GM10266 (cell line): ENCODE measurements around the gene ARPIN.
A peak's percentile ranks its signal among the peaks of the same experiment; 100 is the strongest.
"Not testable (repeated sequence)": the region's sequence is repeated elsewhere in the genome, so short reads cannot be mapped to it uniquely, and the experiment has no call there.

ENCODE experiments used
- DNase-seq: peaks from one replicate; pipeline ENCODE4 v3.0.0; 2012; ENCODE audit errors: extremely low spot score
- TF ChIP-seq, protein P1 (sequence below): IDR thresholded peaks from 2 replicates; pipeline ENCODE4 v1.5.1; 2012; ENCODE audit warnings: mild to moderate bottlenecking, low read depth; ENCODE audit not compliant: control insufficient read depth, insufficient read depth; ENCODE audit errors: missing control alignments

The ARPIN gene

DNA sequence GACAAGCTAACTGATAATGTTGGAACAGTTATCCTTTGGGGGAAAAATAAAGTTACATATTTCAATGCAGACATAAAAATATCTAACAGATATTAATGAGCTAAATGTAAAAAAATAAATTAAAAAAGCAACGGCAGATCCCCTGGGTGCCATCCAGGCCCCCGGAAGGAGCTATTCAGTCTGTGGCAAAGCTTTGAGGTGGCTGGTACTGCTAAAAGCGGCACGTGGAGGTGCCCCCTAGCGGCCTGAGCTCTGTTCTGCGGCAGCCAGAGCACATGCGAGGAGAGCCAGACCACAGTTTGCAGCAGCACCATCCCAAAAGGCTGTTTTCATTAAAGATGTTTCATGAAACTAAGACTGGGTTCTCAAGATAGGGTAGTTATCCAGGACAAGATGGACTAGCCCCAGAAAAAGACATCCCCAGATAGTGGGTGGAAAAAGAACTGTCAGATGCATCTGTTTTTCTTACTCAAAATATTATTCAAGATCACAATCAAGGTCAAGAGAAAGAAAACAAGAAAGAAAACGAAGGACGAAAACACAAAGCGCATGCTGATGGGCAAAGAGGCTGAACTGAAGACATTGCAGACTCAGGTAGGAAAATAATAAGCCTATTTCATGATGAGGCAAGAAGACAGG is 37.7 kb downstream of the ARPIN start:
- TF ChIP-seq, protein P1, sequence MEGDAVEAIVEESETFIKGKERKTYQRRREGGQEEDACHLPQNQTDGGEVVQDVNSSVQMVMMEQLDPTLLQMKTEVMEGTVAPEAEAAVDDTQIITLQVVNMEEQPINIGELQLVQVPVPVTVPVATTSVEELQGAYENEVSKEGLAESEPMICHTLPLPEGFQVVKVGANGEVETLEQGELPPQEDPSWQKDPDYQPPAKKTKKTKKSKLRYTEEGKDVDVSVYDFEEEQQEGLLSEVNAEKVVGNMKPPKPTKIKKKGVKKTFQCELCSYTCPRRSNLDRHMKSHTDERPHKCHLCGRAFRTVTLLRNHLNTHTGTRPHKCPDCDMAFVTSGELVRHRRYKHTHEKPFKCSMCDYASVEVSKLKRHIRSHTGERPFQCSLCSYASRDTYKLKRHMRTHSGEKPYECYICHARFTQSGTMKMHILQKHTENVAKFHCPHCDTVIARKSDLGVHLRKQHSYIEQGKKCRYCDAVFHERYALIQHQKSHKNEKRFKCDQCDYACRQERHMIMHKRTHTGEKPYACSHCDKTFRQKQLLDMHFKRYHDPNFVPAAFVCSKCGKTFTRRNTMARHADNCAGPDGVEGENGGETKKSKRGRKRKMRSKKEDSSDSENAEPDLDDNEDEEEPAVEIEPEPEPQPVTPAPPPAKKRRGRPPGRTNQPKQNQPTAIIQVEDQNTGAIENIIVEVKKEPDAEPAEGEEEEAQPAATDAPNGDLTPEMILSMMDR, result peak; percentile 92
- DNase-seq, result peak; percentile 88

DNA sequence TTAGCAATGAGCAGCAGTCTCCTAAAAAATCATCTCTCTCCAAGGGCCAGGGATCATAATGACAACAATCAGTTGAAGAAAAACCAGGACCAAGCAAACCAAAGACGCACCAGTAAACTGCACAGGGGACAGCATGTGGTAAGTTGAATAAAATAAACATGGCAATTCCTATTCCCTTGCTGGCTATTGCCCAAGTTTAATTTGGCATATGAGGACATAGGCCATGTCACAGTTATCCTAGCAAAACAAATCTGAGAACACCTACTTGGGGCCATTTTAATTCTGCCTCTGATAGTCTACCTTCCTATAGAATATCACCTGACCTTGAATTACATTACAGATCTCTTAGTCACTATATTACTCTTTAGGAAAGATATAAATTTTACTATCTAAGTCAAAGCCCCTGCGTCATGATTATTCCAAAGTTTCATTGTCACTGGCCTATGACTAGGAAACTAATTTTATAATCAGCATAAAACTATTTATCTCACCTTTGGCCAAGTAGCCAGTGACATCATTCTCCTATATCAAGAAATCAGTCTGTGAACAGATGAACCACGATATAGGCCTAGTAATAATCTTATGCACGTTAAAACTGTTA is 42.0 kb downstream of the ARPIN start:
- TF ChIP-seq, protein P1, result no peak
- DNase-seq, result no peak

DNA sequence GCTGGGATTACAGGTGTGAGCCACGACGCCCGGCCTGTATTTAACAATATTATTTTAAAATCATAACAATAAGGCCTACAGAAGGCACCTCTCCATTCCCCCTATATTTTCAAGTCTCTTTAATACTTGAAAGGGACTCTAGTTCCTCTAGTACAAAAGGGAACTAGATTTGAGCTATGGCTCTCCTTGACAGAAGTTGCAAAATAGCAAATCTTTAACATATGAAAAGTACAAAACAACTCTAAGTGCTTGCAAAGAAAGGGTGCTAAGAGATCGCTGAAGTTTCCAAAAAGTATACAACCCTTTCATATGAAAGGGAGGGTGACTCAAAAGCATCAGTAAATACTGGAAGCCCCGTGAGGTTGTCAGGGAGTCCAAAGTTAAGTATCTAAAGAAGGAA is 42.7 kb downstream of the ARPIN start:
- TF ChIP-seq, protein P1, result no peak
- no peak for DNase-seq

DNA sequence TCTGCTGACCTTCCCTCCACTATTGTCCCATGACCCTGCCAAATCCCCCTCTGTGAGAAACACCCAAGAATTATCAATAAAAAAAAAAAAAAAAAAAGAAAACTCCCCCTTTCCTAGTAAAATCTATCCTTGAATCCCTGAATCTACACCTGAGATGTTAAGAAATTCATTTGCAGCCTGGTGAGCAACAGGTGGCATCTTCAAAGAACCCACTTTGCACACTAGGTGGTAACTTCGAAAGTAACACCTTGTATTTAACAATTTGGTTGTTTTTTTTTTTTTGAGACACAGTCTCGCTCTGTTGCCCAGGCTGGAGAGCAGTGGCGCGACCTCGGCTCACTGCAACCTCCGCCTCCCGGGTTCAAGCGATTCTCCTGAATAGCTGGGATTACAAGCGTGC is 43.3 kb downstream of the ARPIN start:
- DNase-seq, result not testable (repeated sequence)

DNA sequence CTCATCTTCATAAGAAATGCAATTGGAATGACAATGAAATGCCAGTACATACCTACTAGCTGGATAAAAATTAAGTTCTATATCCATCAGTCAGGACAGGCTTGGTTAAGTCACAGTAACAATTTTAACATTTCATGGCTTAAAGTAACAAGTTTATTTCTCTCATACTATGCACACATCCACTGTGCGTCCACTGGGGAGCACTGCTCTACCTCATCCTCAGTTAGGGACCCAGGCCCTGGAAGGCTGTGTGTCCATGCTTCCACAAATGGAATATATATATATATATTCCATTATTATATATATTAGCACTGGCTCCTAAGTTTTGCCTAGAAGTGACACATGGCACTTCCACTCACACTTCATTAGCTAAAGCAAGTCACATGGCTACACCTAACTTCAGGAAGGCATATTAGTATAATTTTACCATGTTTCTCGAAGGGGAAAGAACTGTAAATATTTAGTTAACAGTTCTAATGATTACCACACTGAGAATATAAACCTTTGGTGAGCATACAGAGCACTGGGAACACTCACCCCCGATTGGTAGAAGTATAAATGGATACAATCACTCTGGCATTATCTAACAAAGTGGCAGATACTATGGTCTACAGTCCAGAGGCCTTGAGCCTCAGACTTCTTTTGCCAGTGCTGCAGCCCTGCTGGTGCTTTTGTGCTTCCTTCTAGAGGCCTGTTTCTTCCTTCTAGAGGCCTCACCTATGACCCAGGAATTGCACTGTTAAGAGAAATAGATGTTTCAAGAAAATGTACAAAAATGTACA is 47.6 kb downstream of the ARPIN start:
- TF ChIP-seq, protein P1, result no peak
- no peak for DNase-seq

DNA sequence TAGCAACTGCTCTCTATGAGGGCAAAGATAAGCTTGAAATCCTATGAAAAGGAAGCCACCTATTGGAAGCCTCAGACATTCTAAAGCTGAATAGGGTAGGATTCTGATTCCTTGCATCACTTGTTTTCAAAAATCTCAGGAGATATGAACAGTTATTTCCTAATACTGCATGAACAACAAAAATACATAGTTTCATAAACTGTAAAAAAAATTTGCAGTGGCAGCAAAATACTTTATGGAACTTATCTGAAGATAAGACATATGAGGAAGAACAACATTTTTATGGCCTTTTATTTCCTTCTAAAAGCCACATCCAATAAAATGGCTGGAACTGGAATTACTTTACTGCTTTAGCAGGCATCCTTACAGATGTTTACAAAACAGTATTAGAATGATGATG is 48.8 kb downstream of the ARPIN start:
- TF ChIP-seq, protein P1, result no peak
- DNase-seq, result no peak

DNA sequence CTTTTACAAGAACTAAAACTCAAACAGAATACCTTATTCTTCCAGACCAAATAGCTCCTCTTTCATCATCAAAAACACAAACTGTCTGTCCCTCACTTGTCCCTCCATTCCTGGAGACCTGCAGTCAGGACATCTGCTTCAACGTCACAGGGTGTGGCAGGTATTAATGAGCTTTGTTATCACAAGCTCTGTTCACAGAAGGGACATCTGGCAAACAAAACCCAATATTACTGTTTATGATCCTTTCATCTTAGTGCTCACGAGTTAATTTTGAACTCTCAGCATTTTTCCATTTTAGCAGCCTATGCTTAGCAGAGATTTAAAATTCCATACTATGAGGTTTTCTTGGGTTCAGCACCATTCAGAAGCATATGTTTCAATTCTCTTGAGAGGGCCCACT is 51.9 kb downstream of the ARPIN start:
- TF ChIP-seq, protein P1, result no peak
- DNase-seq, result no peak
